ENCODE results near the gene NHLRC2. TPM values are rescaled to one million over a fixed set of nuclear protein-coding genes. Genes with fewer than 3 reads are reported as not detected.

NHLRC2 gene
- total RNA-seq, 1 experiment from 2014 or later, result 18.5 TPM

Other genes with a start within 250 kb of the NHLRC2 start
- 0.06 TPM in 1 of 2 replicates, not detected in the other for gene NRAP, start 190.6 kb upstream of the NHLRC2 start, total RNA-seq (2014; rRNA removed)
- gene CASP7, start 174.7 kb upstream of the NHLRC2 start, total RNA-seq (2014; rRNA removed), result 25.8 and 35.5 TPM in 2 replicates
- not detected in 2 replicates for gene PLEKHS1, start 103.0 kb upstream of the NHLRC2 start, total RNA-seq (2014; rRNA removed)
- gene DCLRE1A, start 579 bp upstream of the NHLRC2 start, total RNA-seq (2014; rRNA removed), result 6.3 and 6.8 TPM in 2 replicates
- 0.11 and 0.13 TPM in 2 replicates for gene ADRB1, start 189.2 kb downstream of the NHLRC2 start, total RNA-seq (2014; rRNA removed)

Measured in LHCN-M2 (cell line).